ENCODE results near the gene PANK4. TPM values are rescaled to one million over a fixed set of nuclear protein-coding genes. Genes with fewer than 3 reads are reported as not detected.
"Not testable (repeated sequence)": the region's sequence is repeated elsewhere in the genome, so short reads cannot be mapped to it uniquely, and the experiment has no call there.

Gene PANK4
- 10 to 100 TPM in 1 of 3 donors, 1 to 10 TPM in 2; 9.1 to 23.3 (median 9.8) TPM for polyA plus RNA-seq

DNA sequence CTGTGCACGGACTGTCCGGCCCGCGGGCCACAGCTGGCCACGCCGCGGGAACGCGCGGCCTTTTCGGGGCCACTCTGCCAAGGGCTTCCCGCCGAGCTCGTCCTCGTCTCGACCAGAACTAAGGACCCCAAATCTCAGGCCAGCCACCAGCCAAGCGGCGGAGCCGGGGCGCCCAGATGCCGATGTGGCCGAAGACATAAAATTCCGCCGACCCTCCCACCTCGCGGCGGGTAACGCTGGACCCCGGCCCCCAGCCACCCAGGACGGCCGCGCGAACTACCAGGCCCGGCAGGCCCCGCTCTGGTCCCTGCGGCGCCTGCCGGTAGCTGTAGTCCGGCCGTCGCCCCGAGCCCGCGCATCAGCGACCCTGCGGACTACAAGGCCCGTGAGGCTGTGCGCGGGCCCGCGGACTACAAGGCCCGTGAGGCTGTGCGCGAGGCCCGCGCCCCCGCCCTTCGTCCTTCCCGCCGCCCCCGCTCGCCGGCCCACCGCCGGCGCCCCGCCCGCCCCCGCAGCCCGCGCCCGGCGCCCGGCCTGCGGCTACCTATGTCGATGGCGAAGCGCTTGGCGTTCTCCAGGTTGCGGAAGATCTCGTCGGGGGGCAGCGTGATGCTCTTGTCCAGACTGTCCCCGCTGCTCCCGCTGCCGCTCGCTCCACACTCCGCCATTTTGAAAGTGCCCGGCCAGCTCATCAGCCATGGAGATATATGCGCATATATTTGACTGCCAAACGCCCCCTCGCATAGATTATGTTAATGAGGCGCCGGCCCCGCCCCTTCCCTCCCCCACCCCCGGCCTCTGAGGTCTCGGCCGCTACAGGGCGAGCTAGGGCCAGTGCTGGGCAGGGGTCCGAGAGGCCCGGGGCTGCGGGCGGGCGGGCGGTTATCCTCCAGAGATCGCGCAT is at the start of gene PANK4:
Gene PANK4, minus strand, starts transcription at position 677 of the 904 bp plus-strand sequence. Its CDS starts 9 bp downstream, at position 668.
- Mint-ChIP-seq H3K4me1 (peaks cover 44 to 45% of the 10 kb centered on the region in 2 donors), H3K27ac (peak within 1 kb of the TSS; percentile 83 to 98 (median 96)), H3K4me3 (peak within 1 kb of the TSS; percentile 92 to 99 (median 96)), H3K9me3 (no peaks in the 10 kb centered on the region), H3K36me3 (peaks cover 0 to 6% (median under 1%) of the 10 kb centered on the region in 3 donors), H3K27me3 (ENCODE audit: low read depth in 3 of 3) (peaks cover under 1 to 5% (median 4%) of the 10 kb centered on the region in 3 donors)
- peak; percentile 86 to 88 (median 87) for DNase-seq

DNA sequence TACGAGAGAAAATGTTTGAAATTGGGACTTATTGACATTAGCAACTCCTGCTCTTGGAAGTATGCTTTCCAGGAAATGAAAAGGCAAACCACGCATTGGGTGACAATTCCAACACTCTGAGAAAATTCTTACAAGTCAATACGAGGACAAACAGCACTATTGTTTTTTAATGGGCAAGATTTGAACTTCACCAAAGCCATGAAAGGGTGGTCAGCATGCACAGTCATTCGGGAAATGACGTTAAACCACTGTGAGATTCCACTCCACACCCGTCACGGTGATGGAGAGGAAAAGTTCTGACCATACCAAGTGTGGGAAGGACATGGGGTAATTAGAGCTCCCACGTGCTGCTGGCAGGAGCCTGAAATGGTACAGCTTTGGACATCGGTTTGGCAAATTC is 48.0 kb upstream of the PANK4 start:
- Mint-ChIP-seq H3K27me3 (ENCODE audit: low read depth in 3 of 3) (peaks cover 1 to 8% (median 2%) of the 10 kb centered on the region in 3 donors), H3K9me3 (peaks cover 0 to 8% (median 0%) of the 10 kb centered on the region in 6 donors), H3K4me1 (peaks cover 14 to 18% of the 10 kb centered on the region in 2 donors), H3K27ac (peak overlapping the region in 1 of 6 donors; percentile 40), H3K4me3 (no peak overlapping the region), H3K36me3 (peaks cover 0 to 7% (median 0%) of the 10 kb centered on the region in 3 donors)
- DNase-seq = no peak

DNA sequence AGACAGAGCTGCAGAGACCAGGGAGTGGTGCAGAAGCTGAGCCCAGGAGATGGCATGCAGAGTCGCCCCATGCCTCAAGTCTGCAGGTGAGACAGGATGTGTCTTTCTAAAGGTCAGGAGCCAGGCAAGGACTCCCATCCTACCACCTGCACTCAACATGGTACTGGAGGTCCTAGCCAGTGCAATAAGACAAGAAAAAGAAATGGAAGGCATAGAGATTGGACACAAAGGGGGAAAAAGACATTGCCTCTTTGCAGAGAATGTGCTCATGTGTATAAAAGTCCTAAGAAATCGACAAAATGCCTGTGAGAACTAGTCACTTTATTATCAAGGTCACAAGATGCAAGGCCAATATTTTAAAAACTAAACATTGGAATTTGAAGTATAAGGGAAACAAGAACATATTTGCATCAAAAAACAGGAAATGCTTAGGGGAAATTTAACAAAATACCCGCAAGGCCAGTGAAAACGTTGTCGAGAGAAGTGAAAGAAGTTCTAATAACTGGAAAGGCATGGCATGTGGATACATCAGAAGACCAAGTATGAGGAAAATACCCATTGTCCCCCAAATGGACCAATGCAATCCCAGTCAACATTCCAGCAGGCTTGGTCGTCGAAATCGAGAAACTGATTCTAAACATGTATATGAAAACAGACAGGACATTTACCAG is 47.0 kb upstream of the PANK4 start:
- Mint-ChIP-seq H3K4me1 (peaks cover 6 to 10% of the 10 kb centered on the region in 2 donors), H3K4me3 (no peak overlapping the region), H3K27ac (no peak overlapping the region), H3K27me3 (ENCODE audit: low read depth in 3 of 3) (peaks cover 0 to 2% (median 1%) of the 10 kb centered on the region in 3 donors), H3K9me3 (peaks cover 0 to 8% (median 0%) of the 10 kb centered on the region in 6 donors), H3K36me3 (peaks cover 0 to 3% (median 0%) of the 10 kb centered on the region in 3 donors)
- no peak for DNase-seq

GRCh38 chr1:2571348-2571747 is 45.0 kb upstream of the PANK4 start:
- no peak overlapping the region for H3K27ac Mint-ChIP-seq
- H3K9me3 Mint-ChIP-seq = peaks cover 0 to 8% (median 0%) of the 10 kb centered on the region in 6 donors
- H3K36me3 Mint-ChIP-seq = peaks cover 0 to 3% (median 0%) of the 10 kb centered on the region in 3 donors
- no peaks in the 10 kb centered on the region for H3K4me1 Mint-ChIP-seq
- DNase-seq = no peak
- H3K4me3 Mint-ChIP-seq = no peak overlapping the region
- H3K27me3 Mint-ChIP-seq (ENCODE audit: low read depth in 3 of 3) = peaks cover 0 to 2% (median 0%) of the 10 kb centered on the region in 3 donors

GRCh38 chr1:2570332-2570731 is 43.9 kb upstream of the PANK4 start:
- H3K9me3 Mint-ChIP-seq = peaks cover 0 to 8% (median 0%) of the 10 kb centered on the region in 6 donors
- no peaks in the 10 kb centered on the region for H3K4me1 Mint-ChIP-seq
- no peak for DNase-seq
- peaks cover 0 to 3% (median 0%) of the 10 kb centered on the region in 3 donors for H3K36me3 Mint-ChIP-seq
- peaks cover 0 to 2% (median 0%) of the 10 kb centered on the region in 3 donors for H3K27me3 Mint-ChIP-seq (ENCODE audit: low read depth in 3 of 3)
- peak overlapping the region in 1 of 6 donors; percentile 73 for H3K27ac Mint-ChIP-seq
- no peak overlapping the region for H3K4me3 Mint-ChIP-seq

GRCh38 chr1:2569703-2570102 is 43.3 kb upstream of the PANK4 start:
- not testable (repeated sequence) for H3K27me3 Mint-ChIP-seq (ENCODE audit: low read depth in 3 of 3); H3K9me3 Mint-ChIP-seq; H3K36me3 Mint-ChIP-seq; H3K4me3 Mint-ChIP-seq; DNase-seq; H3K4me1 Mint-ChIP-seq
- H3K27ac Mint-ChIP-seq = peak overlapping the region in 1 of 6 donors; percentile 73

GRCh38 chr1:2569060-2569459 is 42.7 kb upstream of the PANK4 start:
- H3K4me3 Mint-ChIP-seq = no peak overlapping the region
- no peak for DNase-seq
- no peaks in the 10 kb centered on the region for H3K4me1 Mint-ChIP-seq
- H3K27ac Mint-ChIP-seq = no peak overlapping the region
- H3K36me3 Mint-ChIP-seq = peaks cover 0 to 3% (median 0%) of the 10 kb centered on the region in 3 donors
- H3K27me3 Mint-ChIP-seq (ENCODE audit: low read depth in 3 of 3) = peaks cover 0 to 2% (median 0%) of the 10 kb centered on the region in 3 donors
- peaks cover 0 to 8% (median 0%) of the 10 kb centered on the region in 6 donors for H3K9me3 Mint-ChIP-seq

- H3K9me3 Mint-ChIP-seq; H3K27me3 Mint-ChIP-seq (ENCODE audit: low read depth in 3 of 3); DNase-seq; H3K4me1 Mint-ChIP-seq; H3K27ac Mint-ChIP-seq; H3K4me3 Mint-ChIP-seq; H3K36me3 Mint-ChIP-seq: not testable (repeated sequence)
Observed at GRCh38 chr1:2568187-2568816, 41.9 kb upstream of the PANK4 start.

DNA sequence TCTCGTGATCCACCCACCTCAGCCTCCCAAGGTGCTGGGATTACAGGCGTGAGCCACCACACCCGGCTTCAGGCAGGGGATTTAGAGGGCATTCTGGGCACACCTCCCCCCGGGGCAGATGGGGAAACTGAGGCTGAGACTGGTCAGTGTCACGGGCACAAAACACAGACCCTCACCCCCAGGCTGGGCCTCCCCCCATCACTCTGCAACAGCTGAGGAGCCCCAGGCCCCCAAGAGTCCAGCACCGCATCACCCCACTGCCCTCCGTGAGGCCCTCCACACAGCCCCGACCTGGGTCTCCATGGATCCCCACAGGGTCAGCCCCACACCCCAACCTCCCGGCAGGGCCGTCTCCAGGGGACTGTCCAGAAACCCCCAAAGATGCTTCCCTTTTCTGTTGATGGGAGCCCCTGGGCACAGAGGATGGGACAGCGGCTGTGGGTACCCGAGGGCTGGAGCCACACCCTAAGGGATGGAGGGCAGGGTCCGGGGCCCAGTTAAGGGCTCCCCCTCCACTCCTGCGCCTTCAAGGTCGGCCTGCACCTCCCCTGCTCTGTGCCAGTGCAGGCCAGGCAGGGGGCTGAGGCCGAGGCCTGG is 40.8 kb upstream of the PANK4 start:
- no peak for DNase-seq
- Mint-ChIP-seq H3K4me1 (no peaks in the 10 kb centered on the region), H3K27me3 (ENCODE audit: low read depth in 3 of 3) (no peaks in the 10 kb centered on the region), H3K9me3 (no peaks in the 10 kb centered on the region), H3K4me3 (no peak overlapping the region), H3K36me3 (no peaks in the 10 kb centered on the region), H3K27ac (no peak overlapping the region)

DNA sequence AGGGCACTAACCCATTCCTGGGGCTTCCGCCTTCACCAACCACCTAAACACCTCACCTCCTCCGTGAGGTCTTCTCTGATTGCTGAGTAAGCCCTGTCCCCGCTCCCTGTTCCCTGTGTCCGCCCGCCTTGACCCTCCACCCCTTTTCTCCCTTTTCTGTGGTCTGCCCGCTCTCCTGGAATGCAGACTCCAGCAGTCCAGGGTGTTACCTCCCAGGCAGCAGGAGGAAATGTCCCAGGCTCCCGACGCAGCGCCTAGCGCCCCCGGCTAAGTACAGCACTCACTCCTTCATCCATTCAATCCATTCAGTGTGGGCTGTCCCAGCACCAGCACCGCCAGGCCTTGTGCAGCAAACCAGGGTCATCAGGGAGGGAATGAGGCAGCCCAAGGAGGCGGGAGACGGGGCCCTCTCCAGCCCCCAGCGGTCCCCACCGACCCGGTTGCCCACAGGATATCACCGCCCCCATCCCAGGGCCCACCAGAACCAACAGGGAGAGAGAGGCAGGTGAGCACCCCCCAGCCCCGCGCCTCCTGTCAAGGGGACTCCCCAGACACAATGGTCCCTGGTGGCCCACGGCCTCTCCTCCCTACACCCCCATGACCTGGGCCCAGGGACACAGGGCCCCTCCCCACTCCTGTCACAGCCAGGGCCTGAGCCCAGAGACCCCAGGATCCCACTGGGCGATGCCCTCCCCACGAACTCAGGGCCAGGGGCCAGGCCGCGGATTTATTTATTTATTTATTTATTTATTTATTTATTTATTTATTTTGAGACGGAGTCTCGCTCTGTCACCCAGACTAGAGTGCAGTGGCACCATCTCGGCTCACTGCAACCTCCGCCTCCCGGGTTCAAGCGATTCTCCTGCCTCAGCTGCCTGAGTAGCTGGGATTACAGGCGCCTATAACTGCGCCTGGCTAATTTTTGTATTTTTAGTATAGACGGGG is 40.0 kb upstream of the PANK4 start:
- no peak for DNase-seq
- H3K36me3 Mint-ChIP-seq = no peaks in the 10 kb centered on the region
- H3K9me3 Mint-ChIP-seq = no peaks in the 10 kb centered on the region
- no peak overlapping the region for H3K4me3 Mint-ChIP-seq
- H3K27me3 Mint-ChIP-seq (ENCODE audit: low read depth in 3 of 3) = no peaks in the 10 kb centered on the region
- H3K27ac Mint-ChIP-seq = no peak overlapping the region
- no peaks in the 10 kb centered on the region for H3K4me1 Mint-ChIP-seq

- DNase-seq = no peak
- no peak overlapping the region for H3K4me3 Mint-ChIP-seq
- no peaks in the 10 kb centered on the region for H3K9me3 Mint-ChIP-seq
- peaks cover 0 to 2% of the 10 kb centered on the region in 2 donors for H3K4me1 Mint-ChIP-seq
- no peaks in the 10 kb centered on the region for H3K36me3 Mint-ChIP-seq
- no peaks in the 10 kb centered on the region for H3K27me3 Mint-ChIP-seq (ENCODE audit: low read depth in 3 of 3)
- H3K27ac Mint-ChIP-seq = no peak overlapping the region
Observed at GRCh38 chr1:2564815-2565374, 38.5 kb upstream of the PANK4 start.

DNA sequence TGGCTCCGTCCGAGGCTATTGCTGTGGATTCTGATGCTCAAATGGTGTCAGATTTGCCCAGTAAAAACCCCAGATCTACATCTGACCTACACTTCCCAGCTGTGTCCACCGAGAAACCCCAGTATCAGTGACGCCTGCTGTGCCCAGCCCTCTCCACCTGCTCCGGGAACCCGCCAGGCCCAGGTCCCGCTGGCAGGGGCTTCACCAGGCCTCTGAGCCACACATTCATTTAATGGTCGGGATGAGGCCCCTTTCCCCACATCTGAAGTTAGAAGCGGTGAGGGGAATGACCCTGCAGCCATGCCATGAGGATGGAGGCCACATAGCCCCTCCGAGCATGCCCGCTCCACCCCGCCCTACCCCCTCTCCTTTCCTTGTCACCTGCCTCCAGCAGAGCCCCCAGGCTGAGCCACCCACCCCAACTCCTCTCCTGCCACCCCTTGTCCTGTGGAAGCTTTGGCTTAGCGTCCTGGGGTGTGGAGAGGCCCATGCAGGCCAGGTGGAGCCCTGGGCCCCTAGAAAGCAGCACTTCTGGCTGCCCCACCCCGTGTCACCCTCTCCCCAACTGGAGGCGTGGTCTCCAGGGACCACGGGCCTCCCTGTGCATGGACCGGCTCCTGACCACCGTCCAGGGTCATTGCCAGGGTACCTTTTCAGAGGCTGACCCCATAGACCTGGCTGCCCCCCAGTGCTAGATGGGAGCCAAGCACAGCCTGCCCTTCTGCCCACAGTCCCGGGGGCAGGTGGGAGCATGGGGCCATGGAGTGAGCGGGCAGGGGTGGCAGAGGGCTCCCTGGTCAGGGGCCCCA is 37.8 kb upstream of the PANK4 start:
- peaks cover 0 to 2% of the 10 kb centered on the region in 2 donors for H3K4me1 Mint-ChIP-seq
- peak overlapping the region in 1 of 6 donors; percentile 28 for H3K27ac Mint-ChIP-seq
- no peaks in the 10 kb centered on the region for H3K27me3 Mint-ChIP-seq (ENCODE audit: low read depth in 3 of 3)
- DNase-seq = no peak
- H3K9me3 Mint-ChIP-seq = no peaks in the 10 kb centered on the region
- no peaks in the 10 kb centered on the region for H3K36me3 Mint-ChIP-seq
- no peak overlapping the region for H3K4me3 Mint-ChIP-seq
